Mesodermal cell (in vitro differentiated cells): ENCODE results near the gene FKBP10. TPM values are rescaled to one million over a fixed set of nuclear protein-coding genes. Genes with fewer than 3 reads are reported as not detected.

Experiments
- H3K27ac ChIP-seq: 2 replicates; pipeline ENCODE4 v1.7.0; 2013; ENCODE audit warnings: mild to moderate bottlenecking, low read depth, low read length, moderate library complexity; ENCODE audit not compliant: severe bottlenecking
- H3K36me3 ChIP-seq: 2 replicates; pipeline ENCODE4 v1.7.1; 2013; ENCODE audit warnings: mild to moderate bottlenecking, low read length, moderate library complexity; ENCODE audit not compliant: control insufficient read depth, insufficient read depth
- H3K4me1 ChIP-seq: one replicate; pipeline ENCODE4 v1.7.1; 2013; ENCODE audit warnings: mild to moderate bottlenecking, low read length; ENCODE audit not compliant: insufficient read depth, control insufficient read depth, poor library complexity, severe bottlenecking
- H3K4me3 ChIP-seq: 2 replicates; pipeline ENCODE4 v1.7.0; 2013; ENCODE audit warnings: low read length, control low read depth, mild to moderate bottlenecking; ENCODE audit not compliant: insufficient read depth, poor library complexity, severe bottlenecking; ENCODE audit errors: extremely low read depth
- H3K9me3 ChIP-seq: 2 replicates; pipeline ENCODE4 v1.7.1; 2013; ENCODE audit warnings: mild to moderate bottlenecking, low read length, moderate library complexity; ENCODE audit not compliant: control insufficient read depth
- WGBS, 2 experiments: methylation state at CpG; one replicate each; pipeline ENCODE4 v1.1.5; 2013; ENCODE audit warnings: missing lambda C conversion rate in 2 of 2; ENCODE audit not compliant: insufficient coverage in 2 of 2; 5-methylcytosine and 5-hydroxymethylcytosine counted together
- polyA plus RNA-seq, 2 experiments: library from polyadenylated mRNA; stranded (reverse); fragments of 50-300 nt; gene quantifications; one replicate each; pipeline ENCODE4 v1.2.3, GENCODE V29; 2013

FKBP10 gene, protein sequence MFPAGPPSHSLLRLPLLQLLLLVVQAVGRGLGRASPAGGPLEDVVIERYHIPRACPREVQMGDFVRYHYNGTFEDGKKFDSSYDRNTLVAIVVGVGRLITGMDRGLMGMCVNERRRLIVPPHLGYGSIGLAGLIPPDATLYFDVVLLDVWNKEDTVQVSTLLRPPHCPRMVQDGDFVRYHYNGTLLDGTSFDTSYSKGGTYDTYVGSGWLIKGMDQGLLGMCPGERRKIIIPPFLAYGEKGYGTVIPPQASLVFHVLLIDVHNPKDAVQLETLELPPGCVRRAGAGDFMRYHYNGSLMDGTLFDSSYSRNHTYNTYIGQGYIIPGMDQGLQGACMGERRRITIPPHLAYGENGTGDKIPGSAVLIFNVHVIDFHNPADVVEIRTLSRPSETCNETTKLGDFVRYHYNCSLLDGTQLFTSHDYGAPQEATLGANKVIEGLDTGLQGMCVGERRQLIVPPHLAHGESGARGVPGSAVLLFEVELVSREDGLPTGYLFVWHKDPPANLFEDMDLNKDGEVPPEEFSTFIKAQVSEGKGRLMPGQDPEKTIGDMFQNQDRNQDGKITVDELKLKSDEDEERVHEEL
- 380 TPM for polyA plus RNA-seq (2013, experiment 1 of 2)
- polyA plus RNA-seq (2013, experiment 2 of 2), result 318 TPM

DNA sequence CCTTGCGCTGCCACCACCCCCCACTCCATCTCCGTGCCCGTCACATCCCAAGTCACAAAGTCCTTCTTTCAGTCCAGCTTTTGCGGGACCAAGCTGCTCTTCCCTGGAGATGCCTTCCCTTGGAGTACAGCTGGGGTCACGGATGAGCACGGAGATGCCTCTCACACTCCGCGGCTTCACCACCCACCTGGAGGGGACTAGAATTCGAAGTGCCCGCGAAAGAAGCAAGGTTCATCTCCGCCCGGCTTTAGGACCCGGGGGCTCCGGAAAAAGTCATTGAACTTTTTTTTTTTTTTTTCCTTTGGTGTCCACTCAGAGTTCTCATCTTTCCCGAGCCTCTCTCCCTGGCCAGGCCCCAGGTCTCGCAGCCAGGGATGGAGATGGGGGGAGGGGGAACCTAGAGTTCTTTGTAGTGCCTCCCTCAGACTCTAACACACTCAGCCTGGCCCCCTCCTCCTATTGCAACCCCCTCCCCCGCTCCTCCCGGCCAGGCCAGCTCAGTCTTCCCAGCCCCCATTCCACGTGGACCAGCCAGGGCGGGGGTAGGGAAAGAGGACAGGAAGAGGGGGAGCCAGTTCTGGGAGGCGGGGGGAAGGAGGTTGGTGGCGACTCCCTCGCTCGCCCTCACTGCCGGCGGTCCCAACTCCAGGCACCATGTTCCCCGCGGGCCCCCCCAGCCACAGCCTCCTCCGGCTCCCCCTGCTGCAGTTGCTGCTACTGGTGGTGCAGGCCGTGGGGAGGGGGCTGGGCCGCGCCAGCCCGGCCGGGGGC lies at the start of gene FKBP10:
Gene FKBP10 (plus strand): TSS at position 624 of the 771 bp plus-strand sequence. CDS start 31 bp downstream, at position 655.
- WGBS, 2 experiments, result 1% methylated on average over 19 to 27 of the region's 35 CpGs
- no peaks in the 10 kb centered on the region for H3K9me3 ChIP-seq
- peak within 1 kb of the TSS; percentile 89 for H3K27ac ChIP-seq
- H3K4me1 ChIP-seq, result peaks cover 9% of the 10 kb centered on the region
- H3K36me3 ChIP-seq, result peaks cover 38% of the 10 kb centered on the region
- peak within 1 kb of the TSS; percentile 86 for H3K4me3 ChIP-seq

DNA sequence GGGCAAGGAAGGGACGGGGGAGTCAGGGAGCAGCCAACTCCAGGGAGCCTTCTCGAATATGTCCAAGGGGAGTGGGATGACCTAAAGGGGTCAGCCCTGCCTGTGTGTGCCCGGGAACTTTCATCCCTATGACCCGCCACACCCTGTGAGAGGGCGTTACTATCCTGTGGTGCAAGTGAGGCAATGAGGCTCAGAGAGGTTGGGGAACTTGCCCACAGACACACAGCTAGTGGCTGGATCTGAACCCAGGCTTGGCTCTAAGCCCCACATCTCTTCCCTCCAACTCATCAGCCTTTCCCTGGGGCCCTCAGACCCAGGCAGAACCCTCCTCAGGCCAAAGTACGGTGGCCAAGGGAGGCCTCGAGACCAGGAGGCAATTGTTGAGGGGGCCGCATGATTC lies 49.5 kb upstream of the FKBP10 start:
- Histone ChIP-seq H3K4me1 (no peaks in the 10 kb centered on the region), H3K36me3 (peaks cover 96% of the 10 kb centered on the region), H3K9me3 (no peaks in the 10 kb centered on the region), H3K27ac (no peak overlapping the region), H3K4me3 (no peak overlapping the region)
- 92 to 96% methylated on average over 4 to 6 of the region's 8 CpGs for WGBS, 2 experiments

DNA sequence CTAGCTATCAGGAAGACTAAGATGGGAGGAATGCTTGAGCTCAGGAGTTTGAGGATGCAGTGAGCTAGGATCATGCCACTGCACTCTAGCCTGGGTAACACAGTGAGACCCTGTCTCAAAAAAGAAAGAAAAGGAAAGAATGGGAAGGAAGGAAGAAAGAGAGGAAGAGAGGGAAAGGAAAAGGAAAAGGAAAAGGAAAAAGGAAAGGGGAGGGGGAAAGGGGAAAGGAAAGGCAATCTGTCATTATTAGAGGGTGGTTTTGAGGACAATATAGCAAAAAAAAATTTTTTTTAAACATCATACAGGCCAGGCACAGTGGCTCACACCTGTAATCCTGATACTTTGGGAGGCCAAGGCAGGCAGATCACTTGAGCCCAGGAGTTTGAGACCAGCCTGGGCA lies 46.7 kb upstream of the FKBP10 start:
- Histone ChIP-seq H3K27ac (no peak overlapping the region), H3K4me1 (no peaks in the 10 kb centered on the region), H3K9me3 (no peaks in the 10 kb centered on the region), H3K36me3 (peaks cover 96% of the 10 kb centered on the region), H3K4me3 (no peak overlapping the region)

DNA sequence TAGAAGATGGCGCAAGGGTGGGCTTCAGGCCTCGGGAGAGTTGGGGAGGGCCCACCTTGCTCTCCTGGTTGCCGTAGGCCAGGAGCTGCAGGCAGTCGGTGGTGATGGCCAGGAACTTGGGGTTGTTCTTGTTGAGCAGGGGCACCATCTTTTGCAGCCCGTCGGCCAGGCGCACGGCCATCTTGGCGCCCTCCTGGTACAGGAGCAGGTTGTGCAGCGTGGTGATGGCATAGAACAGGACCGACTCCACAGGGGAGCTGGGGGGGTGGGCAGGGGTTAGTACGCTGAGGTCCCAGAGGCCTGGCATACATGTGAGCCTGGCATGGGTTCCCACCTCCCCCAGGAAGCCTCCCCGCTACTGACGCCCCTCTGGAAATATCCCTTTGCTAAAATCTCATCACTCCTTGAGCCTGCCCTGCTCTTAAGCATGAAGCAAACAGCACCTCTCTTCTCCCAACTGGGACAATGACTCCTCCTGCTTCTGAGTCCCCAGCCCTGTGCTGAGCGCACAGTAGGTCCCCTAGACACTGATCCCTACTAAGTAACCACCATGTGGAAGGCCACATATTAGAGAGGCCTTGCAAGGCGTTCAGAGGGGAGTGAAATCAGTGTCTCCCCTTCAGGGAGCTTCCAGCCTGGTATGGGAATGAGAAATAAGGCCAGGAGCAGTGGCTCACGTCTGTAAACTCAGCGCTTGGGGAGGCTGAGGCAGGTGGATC lies 45.3 kb upstream of the FKBP10 start:
- Histone ChIP-seq H3K9me3 (no peaks in the 10 kb centered on the region), H3K4me3 (no peak overlapping the region), H3K36me3 (peaks cover 97% of the 10 kb centered on the region), H3K27ac (no peak overlapping the region), H3K4me1 (peaks cover 5% of the 10 kb centered on the region)
- WGBS, 2 experiments, result 97 to 98% methylated on average over 11 to 15 of the region's 18 CpGs

DNA sequence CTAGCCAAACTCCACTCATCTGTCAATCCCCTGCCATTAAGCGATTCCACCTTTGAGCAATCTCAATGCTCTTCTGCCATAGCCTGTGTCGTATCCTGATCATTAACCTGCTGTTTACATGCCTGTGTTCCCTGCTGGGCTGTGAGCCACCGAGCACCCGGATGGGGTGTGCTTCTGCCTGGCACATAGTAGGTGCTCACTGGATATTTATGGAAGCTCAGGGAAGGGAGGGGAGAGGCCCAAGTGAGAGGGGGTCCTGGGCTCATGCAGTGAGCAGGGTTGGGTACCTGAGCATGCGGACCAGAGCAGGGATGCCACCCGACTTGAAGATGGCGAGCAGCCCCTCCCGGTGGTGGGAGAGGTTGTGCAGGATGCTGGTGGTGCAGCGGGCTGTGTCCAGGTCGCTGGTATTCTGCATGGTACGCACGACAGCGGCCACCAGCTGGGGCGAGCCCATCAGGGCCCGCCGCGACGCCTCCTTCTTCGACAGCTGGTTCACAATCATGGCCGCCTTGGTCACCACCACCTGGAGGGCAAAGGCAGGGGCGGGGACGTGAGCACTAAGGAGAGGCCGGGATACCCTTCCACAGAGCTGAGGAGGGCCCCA lies 44.0 kb upstream of the FKBP10 start:
- H3K27ac ChIP-seq, result no peak overlapping the region
- no peak overlapping the region for H3K4me3 ChIP-seq
- 94 to 97% methylated on average over 20 of the region's 23 CpGs for WGBS, 2 experiments
- H3K36me3 ChIP-seq, result peaks cover 89% of the 10 kb centered on the region
- H3K4me1 ChIP-seq, result peaks cover 13% of the 10 kb centered on the region
- H3K9me3 ChIP-seq, result no peaks in the 10 kb centered on the region

DNA sequence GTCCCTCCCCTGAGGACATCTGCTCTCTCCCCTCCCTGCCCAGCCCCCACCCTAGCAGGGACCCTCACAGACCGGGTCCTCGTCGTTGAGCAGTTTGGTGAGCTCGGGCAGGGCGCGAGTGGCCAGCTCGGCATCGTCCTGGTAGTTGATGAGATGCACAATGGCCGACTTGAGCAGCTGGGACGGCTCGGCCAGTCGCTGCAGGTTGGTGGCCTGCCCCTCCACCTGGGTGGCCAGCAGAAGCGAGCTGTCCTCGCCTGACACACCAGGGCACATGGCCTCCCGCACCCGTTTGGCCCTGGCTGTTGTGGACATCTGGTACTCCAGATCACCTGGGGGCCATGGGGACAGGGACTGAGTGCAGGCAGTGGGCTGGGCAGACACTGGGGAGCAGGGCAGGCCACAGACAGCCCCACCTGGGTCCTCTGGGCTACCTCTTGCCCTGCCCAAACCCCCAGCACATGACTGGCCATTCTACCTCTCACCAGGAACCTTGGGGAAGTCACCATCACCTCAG lies 43.4 kb upstream of the FKBP10 start:
- no peak overlapping the region for H3K27ac ChIP-seq
- H3K4me1 ChIP-seq, result peaks cover 17% of the 10 kb centered on the region
- H3K36me3 ChIP-seq, result peaks cover 83% of the 10 kb centered on the region
- 96 to 99% methylated on average over 12 to 16 of the region's 16 CpGs for WGBS, 2 experiments
- H3K4me3 ChIP-seq, result no peak overlapping the region
- H3K9me3 ChIP-seq, result no peaks in the 10 kb centered on the region

DNA sequence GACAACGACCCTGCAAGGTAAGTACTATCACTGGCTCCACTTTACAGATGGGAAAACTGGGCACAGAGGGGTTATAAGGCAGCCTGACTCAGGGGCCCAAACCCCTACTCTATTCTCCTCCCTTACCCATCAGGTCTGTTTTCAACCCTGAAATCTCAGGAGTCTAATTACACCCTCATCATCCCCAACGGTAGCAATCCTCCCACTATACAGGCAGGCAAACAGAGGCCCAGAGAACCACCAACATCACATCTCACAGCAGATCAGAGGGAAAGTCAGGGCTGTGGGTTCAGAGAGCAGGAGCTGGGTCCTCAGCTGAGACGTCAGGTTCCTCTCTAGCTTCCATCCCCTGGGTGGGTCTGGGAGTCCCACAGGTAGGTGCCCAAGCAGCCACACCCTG lies 42.8 kb upstream of the FKBP10 start:
- Histone ChIP-seq H3K4me3 (no peak overlapping the region), H3K4me1 (peaks cover 18% of the 10 kb centered on the region), H3K27ac (no peak overlapping the region), H3K9me3 (no peaks in the 10 kb centered on the region), H3K36me3 (peaks cover 79% of the 10 kb centered on the region)
- 88 to 100% methylated on average over 1 to 2 of the region's 3 CpGs for WGBS, 2 experiments

DNA sequence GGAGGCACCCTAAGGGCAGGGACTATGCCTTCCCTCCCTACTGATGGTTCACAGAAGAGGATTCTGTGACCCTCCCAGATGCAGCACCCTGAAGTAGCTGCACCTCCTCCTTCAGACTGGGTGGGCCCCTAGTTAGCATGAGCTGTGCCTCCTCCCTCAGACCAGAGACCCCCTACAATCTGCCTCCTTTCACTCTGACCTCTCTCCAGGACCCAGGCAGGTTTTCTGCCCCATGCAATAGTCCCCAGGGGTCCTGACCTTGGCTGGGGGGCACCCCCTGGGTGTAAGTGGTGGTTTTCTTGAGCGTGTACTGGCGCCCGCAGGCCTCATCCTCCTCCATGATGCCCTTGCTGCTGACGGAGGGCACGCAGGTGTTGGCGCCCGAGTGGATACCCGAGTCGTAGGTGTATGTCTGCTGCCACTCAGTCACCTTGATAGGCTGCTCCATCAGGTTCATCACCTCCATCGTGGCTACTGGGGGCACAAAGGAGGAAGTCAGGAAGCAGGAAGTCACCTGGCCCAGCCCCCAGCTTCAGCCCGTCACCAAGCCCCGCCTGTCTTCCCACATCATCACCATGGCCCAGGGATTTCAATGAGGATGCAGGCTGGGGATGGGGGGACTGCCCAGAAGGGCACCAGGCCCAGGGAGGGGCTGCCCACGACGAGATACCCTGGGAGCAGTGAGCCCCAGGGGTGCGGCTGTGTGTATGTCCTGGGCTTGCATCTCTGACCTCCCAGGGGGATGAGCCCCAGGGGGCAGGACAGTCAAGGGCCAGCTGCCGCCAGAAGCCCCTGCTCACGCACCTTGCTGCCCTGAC lies 41.2 kb upstream of the FKBP10 start:
- H3K4me1 ChIP-seq, result peaks cover 32% of the 10 kb centered on the region
- H3K4me3 ChIP-seq, result no peak overlapping the region
- H3K9me3 ChIP-seq, result no peaks in the 10 kb centered on the region
- no peak overlapping the region for H3K27ac ChIP-seq
- WGBS, 2 experiments, result 94 to 95% methylated on average over 14 of the region's 17 CpGs
- peaks cover 78% of the 10 kb centered on the region for H3K36me3 ChIP-seq

DNA sequence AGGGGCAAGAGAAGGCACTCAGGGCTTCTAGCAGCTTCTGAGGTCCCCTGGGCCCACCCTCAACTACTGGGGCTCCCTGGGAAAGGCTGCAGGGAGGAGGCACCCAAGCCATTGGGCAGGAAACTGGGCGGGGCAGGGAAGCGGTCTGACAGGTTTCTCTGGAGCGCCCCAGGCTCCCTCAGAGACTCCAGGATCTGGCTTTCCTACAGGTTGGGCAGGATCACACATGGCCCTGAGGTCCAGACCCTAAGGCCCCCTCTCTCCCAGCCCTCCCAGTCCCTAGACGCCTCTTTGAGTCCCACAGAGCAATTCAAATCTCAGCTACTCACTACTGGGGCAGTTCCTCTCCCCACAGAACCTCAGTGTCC lies 40.6 kb upstream of the FKBP10 start:
- Histone ChIP-seq H3K4me1 (peaks cover 38% of the 10 kb centered on the region), H3K36me3 (peaks cover 76% of the 10 kb centered on the region), H3K4me3 (no peak overlapping the region), H3K27ac (no peak overlapping the region), H3K9me3 (no peaks in the 10 kb centered on the region)
- 97 to 100% methylated on average over 3 to 4 of the region's 4 CpGs for WGBS, 2 experiments
